ENCODE measurements around the gene HTR4.
"Not testable (repeated sequence)": the region's sequence is repeated elsewhere in the genome, so short reads cannot be mapped to it uniquely, and the experiment has no call there.

HTR4 gene

GRCh38 chr5:148468746-148469145, 185.6 kb downstream of the HTR4 start:
- not testable (repeated sequence) for DNase-seq

- DNase-seq = no peak
Measured at GRCh38 chr5:148467958-148468357, 186.4 kb downstream of the HTR4 start.

- DNase-seq = no peak
Measured at GRCh38 chr5:148466236-148466580, 188.1 kb downstream of the HTR4 start.

DNA sequence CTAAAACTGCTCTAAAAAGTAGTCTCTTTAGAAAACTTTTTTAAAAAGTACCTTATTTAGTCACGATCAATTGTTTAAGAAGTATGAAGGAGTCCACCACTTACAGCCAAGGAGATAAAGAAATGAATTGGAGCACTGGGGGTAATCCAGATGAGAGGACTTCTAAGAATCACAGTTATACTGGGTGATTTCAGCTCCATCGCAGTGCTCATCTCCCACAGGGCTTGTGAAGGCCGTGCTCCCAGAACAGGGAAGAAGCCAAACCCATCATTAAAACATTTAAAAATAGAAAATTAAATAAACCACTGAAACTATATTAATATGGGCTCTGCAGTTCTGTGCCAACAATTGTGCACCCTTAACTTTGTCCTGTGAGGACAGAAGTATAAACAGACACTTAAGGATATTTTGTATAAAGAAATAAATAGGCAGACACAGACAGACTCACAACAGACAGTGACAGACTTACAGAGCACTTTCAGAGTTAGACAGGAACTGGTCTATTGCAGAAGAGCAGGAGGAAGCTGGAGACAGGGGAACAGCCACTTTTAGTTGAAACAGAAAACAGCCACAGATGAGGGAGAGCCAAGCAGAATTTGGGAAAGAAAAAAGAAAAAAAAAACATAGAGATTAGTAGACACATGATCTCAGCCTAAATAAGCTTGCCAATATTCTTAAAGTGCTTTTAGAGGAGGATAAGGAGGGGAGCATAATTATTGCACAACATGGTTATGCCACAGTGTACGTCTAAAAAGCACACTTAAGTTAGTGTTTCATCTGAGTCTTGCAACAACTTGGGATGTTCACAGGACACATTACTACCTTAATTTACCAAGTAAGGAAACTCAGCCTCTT, 188.7 kb downstream of the HTR4 start:
- DNase-seq = no peak

GRCh38 chr5:148459669-148460068, 194.7 kb downstream of the HTR4 start:
- DNase-seq = no peak

DNA sequence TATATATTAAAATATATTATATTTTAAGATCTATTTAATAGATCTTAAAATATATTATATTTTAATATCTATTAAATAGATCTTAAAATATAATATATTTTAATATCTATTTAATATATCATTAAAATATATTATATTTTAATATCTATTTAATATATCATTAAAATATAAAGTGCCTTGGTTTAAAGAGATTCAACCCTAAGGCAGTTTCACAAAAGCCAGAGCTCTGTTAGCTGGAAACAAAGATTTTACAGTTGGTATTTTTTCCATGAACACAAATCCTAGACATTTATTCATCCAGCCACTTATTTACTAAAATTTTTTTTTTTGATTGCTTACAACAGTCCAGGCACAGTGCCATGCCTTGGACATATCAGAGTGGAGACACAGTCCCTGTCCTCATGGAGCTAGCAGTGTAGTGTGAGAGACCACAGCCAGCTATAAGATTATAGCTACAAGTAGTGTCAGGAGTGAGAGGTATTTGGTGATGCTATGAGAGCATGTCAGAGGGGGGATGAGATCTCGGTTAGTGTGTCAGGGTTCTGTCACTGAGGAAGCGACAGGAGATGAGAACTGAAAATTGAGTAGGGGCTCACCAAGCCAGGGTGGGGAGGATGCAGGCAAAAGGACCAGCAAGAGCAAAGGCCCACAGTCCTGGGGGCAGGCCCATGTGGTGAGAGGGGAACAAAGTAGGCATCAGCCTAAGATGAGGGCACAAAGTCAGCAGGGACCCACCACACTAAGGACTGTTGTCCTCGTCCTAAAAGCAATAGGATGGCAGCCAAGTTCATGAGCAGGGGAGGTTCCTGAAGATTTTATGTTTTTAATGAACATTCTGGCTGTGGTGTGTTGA, 196.1 kb downstream of the HTR4 start:
- DNase-seq = no peak

DNA sequence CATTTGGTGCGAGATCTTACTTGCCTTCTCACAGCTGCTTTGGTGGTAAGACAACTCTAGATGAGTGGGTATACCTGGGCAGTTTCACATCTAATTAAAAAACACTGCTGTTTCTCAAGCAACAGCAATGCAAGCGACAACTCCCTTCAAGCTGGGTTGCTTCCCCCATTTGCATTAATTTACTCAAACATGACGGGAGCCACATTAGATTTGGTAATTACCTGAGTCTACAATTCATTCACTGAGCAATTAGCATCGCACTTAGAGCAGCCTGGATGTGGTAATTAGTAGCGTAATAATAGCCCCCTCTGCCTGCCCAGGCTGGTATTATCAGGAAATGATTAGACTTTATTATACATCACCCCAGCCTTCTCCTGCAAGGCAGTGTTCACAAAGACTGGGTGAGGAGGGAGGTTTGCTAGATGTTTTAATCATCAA, 197.1 kb downstream of the HTR4 start:
- DNase-seq = peak; percentile 42

- DNase-seq = no peak
Measured at GRCh38 chr5:148455185-148455584, 199.1 kb downstream of the HTR4 start.

DNA sequence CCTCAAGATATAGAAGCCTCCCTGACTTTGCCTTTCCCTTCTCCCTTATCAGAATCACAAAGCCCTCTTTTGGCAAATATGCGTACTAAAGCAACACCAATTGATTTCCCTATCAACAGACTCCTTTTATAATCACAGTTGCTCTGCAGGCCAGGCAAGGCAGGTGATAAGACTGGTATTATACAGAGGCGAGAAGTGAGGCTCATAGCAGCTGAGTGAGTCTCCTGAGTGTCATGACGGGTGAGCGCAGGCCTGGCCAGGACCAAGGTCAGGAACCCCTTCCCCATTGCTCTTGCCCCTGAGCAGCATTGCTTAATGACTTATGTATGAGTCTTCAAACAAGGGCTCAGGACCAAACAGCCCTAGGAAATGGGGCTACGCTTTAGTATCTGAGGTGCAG, 199.8 kb downstream of the HTR4 start:
- DNase-seq = no peak

DNA sequence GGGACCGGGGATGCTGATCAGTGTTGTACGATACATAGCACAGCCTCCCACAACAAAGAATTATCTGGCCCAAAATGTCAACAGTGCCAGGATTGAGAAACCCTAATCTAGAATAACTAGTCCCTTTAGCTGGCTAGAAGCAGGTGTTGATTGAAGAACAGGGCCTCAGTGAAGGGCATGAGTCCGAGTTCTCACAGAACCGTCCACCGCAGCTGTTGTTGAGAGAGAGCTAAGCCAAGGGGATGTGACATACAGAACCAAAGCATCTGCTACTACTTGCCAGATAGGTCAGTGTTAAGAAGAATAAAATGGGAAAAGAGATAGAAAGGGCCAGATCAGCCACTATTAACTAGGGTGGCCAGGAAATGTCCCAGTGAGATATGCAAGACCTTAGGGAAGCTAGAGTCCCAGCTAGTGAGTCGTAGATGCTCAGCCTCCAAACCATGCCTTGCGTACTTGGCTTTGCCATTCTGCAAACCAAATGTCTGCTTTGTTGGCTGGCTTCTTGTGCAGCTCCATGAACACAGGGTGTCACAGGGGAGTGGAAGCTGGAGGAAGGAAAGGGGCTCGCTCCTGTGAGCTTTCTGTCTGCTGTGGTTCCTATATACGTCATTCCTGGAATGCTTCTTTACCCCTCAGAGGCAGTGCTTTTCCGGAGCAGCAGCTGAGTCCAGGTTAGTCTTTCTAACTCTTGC, 201.7 kb downstream of the HTR4 start:
- DNase-seq = no peak

DNA sequence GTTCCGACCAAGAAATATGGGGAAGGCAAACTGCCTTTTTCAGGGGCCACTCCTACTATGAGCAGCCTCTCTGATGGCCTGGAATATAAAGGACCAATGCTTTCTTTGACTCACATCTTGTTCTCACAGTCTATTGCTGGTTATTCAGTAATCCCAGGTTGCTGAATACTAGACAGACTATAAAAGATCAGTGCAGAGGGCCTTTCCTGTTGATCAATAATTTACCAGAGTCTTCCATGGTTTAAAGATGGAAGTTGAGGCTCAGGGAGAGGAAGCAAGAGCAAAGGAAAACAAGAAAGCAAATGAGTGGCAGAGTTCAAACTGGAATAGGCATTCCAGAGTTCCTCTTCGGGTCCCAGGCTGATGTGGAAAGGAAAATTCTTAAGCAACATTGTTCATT, 207.7 kb downstream of the HTR4 start:
- no peak for DNase-seq

- DNase-seq = no peak
Measured at GRCh38 chr5:148445578-148445977, 208.7 kb downstream of the HTR4 start.

GRCh38 chr5:148443998-148444397, 210.3 kb downstream of the HTR4 start:
- DNase-seq = peak; percentile 63

- DNase-seq = no peak
Measured at GRCh38 chr5:148443241-148443640, 211.1 kb downstream of the HTR4 start.

DNA sequence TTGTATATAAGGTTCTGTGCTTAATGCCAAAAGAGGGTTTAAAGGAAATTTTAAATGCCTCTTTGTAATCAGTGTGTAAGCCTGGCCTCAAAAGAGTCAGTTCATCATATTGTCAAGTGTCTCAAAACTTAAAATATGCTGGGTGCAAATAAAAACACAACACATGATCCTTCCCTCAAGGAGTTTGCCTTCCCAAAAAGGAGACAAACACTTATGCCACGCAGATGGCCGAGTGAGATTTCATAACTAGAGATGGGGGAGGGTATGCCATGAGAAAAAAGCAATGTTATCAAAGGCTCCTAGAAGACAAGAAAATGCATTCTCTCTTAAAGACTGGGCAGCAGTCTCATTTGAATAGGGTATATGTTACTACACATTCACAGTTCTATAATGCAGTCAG, 215.4 kb downstream of the HTR4 start:
- DNase-seq = no peak

GRCh38 chr5:148437249-148437648, 217.1 kb downstream of the HTR4 start:
- no peak for DNase-seq

DNA sequence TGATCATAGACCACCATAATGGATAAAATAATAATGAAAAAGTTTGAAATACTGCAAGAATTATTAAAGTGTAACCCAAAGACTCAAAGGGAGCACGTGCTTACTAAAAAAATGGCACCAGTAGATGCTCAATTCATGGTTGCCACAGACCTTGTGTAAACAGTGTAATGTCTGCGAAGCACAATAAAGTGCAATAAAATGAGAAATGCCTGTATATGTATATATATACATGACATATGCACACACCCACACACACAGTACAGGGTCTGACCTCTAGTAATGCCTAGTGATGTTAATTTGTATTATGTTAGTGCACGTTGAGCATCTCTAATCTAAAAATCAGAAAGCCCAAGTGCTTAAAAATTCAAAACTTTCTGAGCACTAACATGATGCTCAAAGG, 218.3 kb downstream of the HTR4 start:
- DNase-seq = no peak

DNA sequence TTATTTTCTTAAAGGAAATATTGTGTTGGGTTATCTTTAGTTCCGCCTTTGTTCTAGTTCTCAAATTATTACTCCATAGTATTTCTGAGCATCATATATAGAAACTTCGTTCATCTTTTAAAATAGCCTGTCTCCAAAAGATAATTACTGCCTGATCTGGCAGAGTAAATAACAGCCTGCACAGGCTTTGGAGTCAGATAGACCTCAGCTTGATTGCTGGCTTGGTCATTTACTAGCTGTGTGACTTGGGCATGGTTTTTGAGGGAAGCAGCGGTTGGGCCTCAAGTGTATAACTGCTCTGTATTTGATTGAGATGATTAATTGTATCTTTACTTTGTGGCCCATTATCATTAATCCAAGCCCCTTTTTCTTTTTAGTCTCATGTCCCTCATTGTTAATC, 220.5 kb downstream of the HTR4 start:
- no peak for DNase-seq
